GM19193 (cell line): ENCODE measurements around the gene ACER2.

Source experiments
- POLR2A ChIP-seq: IDR thresholded peaks from 4 replicates; pipeline ENCODE4 v1.6.1; 2011; ENCODE audit not compliant: insufficient read depth, insufficient read length; ENCODE audit errors: extremely low read depth

ACER2 gene

DNA sequence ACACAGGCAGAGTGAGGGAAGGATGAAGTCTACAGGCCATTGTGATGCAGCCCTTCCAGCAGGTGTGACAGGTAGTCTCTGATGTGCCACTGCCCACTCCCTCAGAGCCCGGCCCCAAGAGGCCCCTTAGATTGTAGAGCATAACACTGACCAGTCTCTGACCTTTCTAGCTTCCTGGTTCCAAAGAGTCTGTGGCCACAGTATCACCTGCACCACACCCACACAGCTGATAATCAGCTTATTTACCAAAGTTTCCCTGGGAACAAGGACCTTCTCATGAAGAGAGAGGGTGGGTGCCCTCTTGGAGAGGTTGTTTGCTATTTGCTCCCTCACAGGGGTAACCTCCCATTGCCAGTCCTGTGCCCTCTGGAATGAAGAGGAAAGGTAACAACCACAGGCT is 11.0 kb upstream of the ACER2 start:
- no peak for TF ChIP-seq POLR2A

- no peak for TF ChIP-seq POLR2A
Measured at GRCh38 chr9:19404283-19405075, 4.3 kb upstream of the ACER2 start.

GRCh38 chr9:19405771-19406170 is 3.0 kb upstream of the ACER2 start:
- TF ChIP-seq POLR2A = no peak

- TF ChIP-seq POLR2A = no peak
Measured at GRCh38 chr9:19408316-19408692, 505 bp upstream of the ACER2 start.

GRCh38 chr9:19409401-19410194 is 789 bp downstream of the ACER2 start:
- no peak for TF ChIP-seq POLR2A

- TF ChIP-seq POLR2A = no peak
Measured at GRCh38 chr9:19410195-19410503, 1.3 kb downstream of the ACER2 start.

DNA sequence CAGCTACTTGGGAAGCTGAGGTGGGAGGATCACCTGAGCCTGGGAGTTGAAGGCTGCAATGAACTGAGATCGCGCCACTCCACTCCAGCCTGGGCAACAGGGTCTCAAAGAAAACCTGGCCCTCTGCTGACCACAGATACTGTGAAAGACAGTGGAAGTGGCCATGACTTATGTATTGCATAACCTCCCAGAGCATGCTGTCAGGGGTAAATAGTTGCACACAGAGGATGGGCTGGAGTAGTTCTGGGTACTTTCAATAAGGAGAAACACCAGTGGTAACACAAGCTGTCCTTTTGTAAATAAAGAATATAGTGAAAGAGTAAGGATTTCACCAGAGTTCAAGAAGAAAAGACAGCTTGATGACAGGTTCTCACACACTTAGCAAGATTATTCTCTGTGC is 1.8 kb downstream of the ACER2 start:
- TF ChIP-seq POLR2A = no peak

DNA sequence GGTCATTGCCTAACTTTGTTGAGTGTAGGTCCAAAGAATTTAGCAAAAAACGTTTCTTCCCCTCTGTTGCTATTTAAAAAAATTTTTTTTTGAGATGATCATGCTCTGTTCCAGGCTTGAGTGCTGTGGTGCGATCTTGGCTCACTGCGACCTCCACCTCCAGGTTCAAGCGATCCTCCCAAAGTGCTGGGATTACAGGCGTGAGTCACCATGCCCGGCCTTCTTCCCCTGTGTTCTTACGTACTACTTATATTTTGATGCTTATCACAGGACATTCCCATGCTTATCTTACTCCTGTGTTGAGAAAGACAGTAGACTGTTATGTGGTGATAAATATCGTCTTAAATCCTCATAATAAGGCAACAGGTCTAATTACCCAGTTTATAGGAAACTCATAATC is 2.5 kb downstream of the ACER2 start:
- TF ChIP-seq POLR2A = no peak

- TF ChIP-seq POLR2A = no peak
Measured at GRCh38 chr9:19416143-19416542, 7.3 kb downstream of the ACER2 start.

DNA sequence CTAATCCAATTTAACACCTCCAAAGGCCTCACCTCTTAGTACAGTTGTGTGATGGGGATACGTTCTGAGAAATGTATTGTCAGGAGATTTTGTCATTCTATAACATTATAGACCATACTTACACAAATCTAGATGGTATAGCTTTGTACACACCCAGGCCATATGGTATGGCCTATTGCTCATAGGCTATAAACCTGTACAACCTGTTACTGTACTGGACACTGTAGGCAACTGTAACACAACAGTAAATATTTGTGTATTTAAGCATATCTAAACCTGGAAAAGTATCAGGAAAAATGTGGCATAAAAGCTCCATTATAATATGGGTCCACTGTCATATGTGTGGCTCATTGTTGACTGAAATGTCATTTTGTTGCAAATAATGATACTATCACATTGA is 12.1 kb downstream of the ACER2 start:
- TF ChIP-seq POLR2A = no peak

DNA sequence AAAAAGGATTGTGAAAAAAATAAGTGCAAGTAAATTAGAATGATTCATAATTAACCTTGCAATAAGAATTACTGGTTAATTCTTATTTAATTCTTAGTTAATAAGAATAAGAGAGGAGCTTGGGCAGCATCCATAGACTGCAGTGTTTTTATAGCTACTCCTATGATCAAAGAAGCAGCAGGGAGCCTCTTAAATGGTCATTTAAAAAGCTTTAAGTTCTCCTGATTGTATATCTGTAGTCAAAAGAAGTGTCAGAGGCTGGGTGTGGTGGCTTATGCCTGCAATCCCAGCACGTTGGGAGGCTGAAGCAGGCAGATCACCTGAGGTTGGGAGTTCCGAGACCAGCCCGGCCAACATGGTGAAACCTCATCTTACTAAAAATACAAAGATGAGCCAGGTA is 14.4 kb downstream of the ACER2 start:
- TF ChIP-seq POLR2A = no peak

GRCh38 chr9:19424176-19424779 is 15.5 kb downstream of the ACER2 start:
- TF ChIP-seq POLR2A = no peak

DNA sequence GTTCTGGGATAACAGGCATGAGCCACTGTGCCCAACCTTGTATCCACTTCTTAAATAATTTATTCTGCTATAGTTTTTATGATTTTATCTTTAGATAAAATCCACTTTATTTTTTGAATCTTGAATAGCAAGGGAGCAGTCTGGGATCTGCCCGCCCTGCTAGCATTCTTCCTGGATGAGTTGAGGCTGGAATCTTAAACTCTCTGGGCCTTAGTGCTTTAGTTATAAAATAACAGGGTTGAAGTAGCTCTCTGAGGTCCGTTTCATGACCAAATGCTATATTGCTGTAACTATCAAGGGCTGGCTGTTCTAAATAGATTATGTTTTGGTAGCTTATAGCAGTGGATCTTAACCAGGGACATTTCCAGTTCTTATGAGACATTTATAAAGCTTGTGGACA is 20.8 kb downstream of the ACER2 start:
- no peak for TF ChIP-seq POLR2A

GRCh38 chr9:19430201-19430760 is 21.5 kb downstream of the ACER2 start:
- no peak for TF ChIP-seq POLR2A

- no peak for TF ChIP-seq POLR2A
Measured at GRCh38 chr9:19431361-19432171, 22.8 kb downstream of the ACER2 start.

GRCh38 chr9:19432473-19432872 is 23.7 kb downstream of the ACER2 start:
- no peak for TF ChIP-seq POLR2A

DNA sequence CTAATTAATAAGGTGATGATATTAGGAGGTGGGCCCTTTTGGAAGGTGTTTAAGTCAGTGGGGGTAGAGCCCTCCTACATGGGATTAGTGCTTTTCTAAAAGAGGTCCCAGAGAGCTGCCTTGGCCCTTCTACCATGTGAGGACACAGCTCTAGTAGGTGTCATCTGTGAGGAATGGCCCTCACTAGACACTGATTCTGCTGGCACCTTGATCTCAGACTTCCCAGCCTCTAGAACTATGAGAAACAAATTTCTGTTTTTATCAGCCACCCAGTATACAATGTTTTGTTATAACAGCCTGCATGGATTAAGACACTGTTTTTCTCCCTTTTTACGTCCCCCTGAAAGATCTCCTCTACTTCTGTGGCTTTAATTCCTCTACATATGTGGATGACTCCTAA is 31.6 kb downstream of the ACER2 start:
- no peak for TF ChIP-seq POLR2A
